Measurements from ENCODE around the gene LEKR1. TPM values are rescaled to one million over a fixed set of nuclear protein-coding genes. Genes with fewer than 3 reads are reported as not detected.
A peak's percentile ranks its signal among the peaks of the same experiment; 100 is the strongest.

Gene LEKR1
- total and polyA plus RNA-seq, 9 of the 15 experiments (the other 6 are each of a cell fraction or from before 2014, with no cell fraction given) = 0.76 to 1.8 (median 1.2) TPM

- TF ChIP-seq CREBBP (IDR thresholded peaks at IDR 0.05; ENCODE audit: low read depth, low read length) (no peak), ATF7 (IDR thresholded peaks at IDR 0.05) (peak; percentile 26; the same call in 1 of the 2 replicates), ATF2 (CRISPR knock-in tag; IDR thresholded peaks at IDR 0.05) (no peak), HIVEP1 (CRISPR knock-in tag; IDR thresholded peaks at IDR 0.05) (no peak), MAFK (IDR thresholded peaks at IDR 0.05; ENCODE audit: low read length) (peak; percentile 94), MAZ (CRISPR knock-in tag; conservative IDR thresholded peaks at IDR 0.05 in 1 of 2, IDR thresholded peaks at IDR 0.05 in 1 of 2) (no peak)
These were observed 30.2 kb upstream of the LEKR1 start (continued) for GRCh38 chr3:156795890-156796481.

- Histone ChIP-seq H3K9ac (ENCODE audit: insufficient read depth in 1 of 2, low read depth in 2 of 2, low read length in 2 of 2) (no peak overlapping the region), H3K4me1 (replicated peaks in 1 of 2; ENCODE audit: control insufficient read depth in 2 of 2, insufficient read depth in 2 of 2, low read length in 2 of 2) (peaks cover 0 to 10% of the 10 kb centered on the region in 2 experiments; a peak in 2 of 5 replicates), H3K4me2 (ENCODE audit: insufficient read depth, low read length) (no peak overlapping the region), H4K20me1 (replicated peaks; ENCODE audit: control insufficient read depth, insufficient read depth, low read length) (no peaks in the 10 kb centered on the region), H3K9me1 (ENCODE audit: control insufficient read depth, insufficient read depth, low read length) (no peaks in the 10 kb centered on the region), H3K27ac (ENCODE audit: extremely low read depth, low read depth, low read length) (no peak overlapping the region), H3K27me3 (ENCODE audit: control insufficient read depth in 2 of 2, insufficient read depth in 2 of 2, low read length in 2 of 2) (no peaks in the 10 kb centered on the region), H3K4me3 (no peak overlapping the region), H2AFZ (ENCODE audit: low read depth, low read length) (no peak overlapping the region), H3K79me2 (ENCODE audit: control insufficient read depth, insufficient read depth, low read length) (no peaks in the 10 kb centered on the region), H3K9me3 (replicated peaks; ENCODE audit: control insufficient read depth, insufficient read depth, low read depth, low read length) (no peaks in the 10 kb centered on the region), H3K36me3 (ENCODE audit: control insufficient read depth, insufficient read depth, low read length) (no peaks in the 10 kb centered on the region)
- in situ Hi-C loops (cut with MboI) = no loop called here
- intact Hi-C loops (cut with micrococcal nuclease) = no loop called here
- ChIA-PET CTCF (ENCODE audit: low intra/inter-chr PET ratio) (no interaction called here), POLR2A (interaction anchor here (1.2 kb wide), 1 partner anchor 16 kb away, joined by 3 read pairs; no protein-coding TSS in a partner anchor)
- DNase-seq (ENCODE audit: extremely low read depth in 1 of 4, low spot score in 3 of 4) (no peak), ATAC-seq (no peak), FAIRE-seq (no peak)
- BruUV-seq (replicated peaks) = no TSS peak
- WGBS (ENCODE audit: insufficient coverage, low coverage, missing lambda C conversion rate) = 7% methylated on average over 1 of the region's 1 CpG
- TF ChIP-seq NKRF (IDR thresholded peaks at IDR 0.05; ENCODE audit: borderline replicate concordance) (no peak), ZNF146 (CRISPR knock-in tag; IDR thresholded peaks at IDR 0.05; ENCODE audit: unreplicated experiment) (no peak), IRF9 (tag; IDR thresholded peaks at IDR 0.05) (no peak), CGGBP1 (CRISPR knock-in tag; IDR thresholded peaks at IDR 0.05) (no peak), NBN (IDR thresholded peaks at IDR 0.05; ENCODE audit: low read depth) (no peak), XRCC3 (IDR thresholded peaks at IDR 0.05) (no peak), TRIM24 (IDR thresholded peaks at IDR 0.05) (no peak), HNRNPUL1 (IDR thresholded peaks at IDR 0.05; ENCODE audit: low read length) (no peak), EP300 (IDR thresholded peaks at IDR 0.05; ENCODE audit: low read length) (no peak), DACH1 (IDR thresholded peaks at IDR 0.05; ENCODE audit: partially characterized antibody) (no peak), MTF1 (CRISPR knock-in tag; IDR thresholded peaks at IDR 0.05; ENCODE audit: borderline replicate concordance) (no peak), MIER1 (IDR thresholded peaks at IDR 0.05; ENCODE audit: low read depth) (no peak), NFIC (IDR thresholded peaks at IDR 0.05) (no peak)
These were observed 28.8 kb upstream of the LEKR1 start for GRCh38 chr3:156797368-156797767.

All from K562 (cell line).